ENCODE results near the gene HDX.

GRCh38 chrX:84453351-84454246, 48.7 kb downstream of the HDX start:
- TF ChIP-seq CTCF (conservative IDR thresholded peaks at IDR 0.05; ENCODE audit: low read depth in 2 of 2) (no peak), POLR2AphosphoS5 (IDR thresholded peaks at IDR 0.05; ENCODE audit: low read depth) (no peak), ETS1 (IDR thresholded peaks at IDR 0.05) (no peak), STAT1 (IDR thresholded peaks at IDR 0.05; ENCODE audit: unreplicated experiment) (no peak)
